KOPT-K1 (cell line): Measurements from ENCODE around the gene LRIT1.

Source experiments
- H3K27ac ChIP-seq: fragments of 200-600 bp; sonication (generic); 2 replicates; pipeline ENCODE4 v1.5.1; 2016; ENCODE audit warnings: antibody characterized with exemption, mild to moderate bottlenecking, low read depth, low read length; ENCODE audit not compliant: poor library complexity, severe bottlenecking
- H3K36me3 ChIP-seq: fragments of 200-600 bp; sonication (generic); 2 replicates; pipeline ENCODE4 v1.5.1; 2017; ENCODE audit warnings: antibody characterized with exemption, mild to moderate bottlenecking, low read length, moderate library complexity; ENCODE audit not compliant: insufficient read depth
- H3K9me3 ChIP-seq: fragments of 200-600 bp; sonication (generic); 2 replicates; pipeline ENCODE4 v1.5.1; 2017; ENCODE audit warnings: antibody characterized with exemption, low read length, mild to moderate bottlenecking; ENCODE audit not compliant: insufficient read depth, poor library complexity, severe bottlenecking

LRIT1 gene

DNA sequence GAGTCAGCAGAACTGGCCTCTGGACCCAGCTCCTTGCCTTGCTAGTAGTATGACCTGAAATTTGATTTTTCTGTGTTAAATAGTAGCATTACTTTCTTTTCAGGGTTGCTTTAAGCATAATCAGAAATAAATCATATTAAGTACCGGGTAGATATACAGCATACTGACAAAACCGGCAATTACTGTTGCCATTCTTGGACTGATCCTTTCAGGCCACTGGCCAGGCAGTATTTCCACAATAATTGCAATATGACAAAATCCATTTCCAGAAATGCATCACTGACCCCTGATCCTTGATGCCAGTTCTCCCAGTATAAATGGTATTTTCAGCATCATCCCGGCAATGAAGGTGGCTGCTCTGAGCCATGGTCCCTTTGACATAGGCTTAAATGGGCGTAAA lies 6.9 kb downstream of the LRIT1 start:
- Histone ChIP-seq H3K9me3 (no peaks in the 10 kb centered on the region), H3K27ac (no peak overlapping the region), H3K36me3 (no peaks in the 10 kb centered on the region)

DNA sequence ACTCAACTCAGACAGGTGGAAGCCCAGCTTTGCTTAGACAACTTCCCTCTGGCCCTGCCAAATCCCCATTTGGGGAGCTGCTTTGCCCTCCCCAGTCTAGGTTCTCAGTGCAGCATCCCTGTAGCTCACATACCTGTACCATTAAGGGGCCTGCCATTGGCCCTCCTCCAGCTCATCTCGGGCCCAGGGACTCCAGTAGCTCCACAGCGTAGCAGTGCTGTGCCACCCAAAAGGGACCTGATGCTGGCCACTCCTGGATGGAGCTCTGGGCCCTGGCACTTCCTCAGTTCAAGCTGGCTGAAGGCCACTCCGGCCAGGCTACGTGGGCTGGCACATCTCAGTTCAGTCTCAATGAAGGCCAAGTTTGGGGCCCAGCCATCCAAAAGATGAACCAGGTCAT lies 7.4 kb downstream of the LRIT1 start:
- H3K9me3 ChIP-seq = no peaks in the 10 kb centered on the region
- H3K36me3 ChIP-seq = no peaks in the 10 kb centered on the region
- no peak overlapping the region for H3K27ac ChIP-seq

DNA sequence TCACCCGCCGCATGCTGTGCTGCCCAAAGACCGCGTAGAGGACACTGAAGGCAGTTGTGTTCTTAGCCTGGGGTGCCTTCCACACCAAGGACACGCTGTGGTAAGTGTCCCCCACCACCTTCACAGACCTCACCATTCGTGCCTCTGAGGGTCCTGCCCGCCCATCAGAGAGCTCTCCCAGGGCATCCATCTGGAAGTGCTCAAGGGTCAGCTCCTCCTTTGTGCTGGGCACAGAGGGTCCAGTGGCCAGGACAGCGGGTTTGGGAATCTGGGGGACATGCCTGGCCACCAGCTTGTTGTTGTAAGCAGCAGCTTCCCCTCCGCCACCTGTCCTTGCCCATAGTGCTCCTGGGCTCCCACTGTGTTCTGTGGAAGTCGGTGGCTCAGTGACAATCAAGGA lies 9.0 kb downstream of the LRIT1 start:
- Histone ChIP-seq H3K9me3 (no peaks in the 10 kb centered on the region), H3K27ac (no peak overlapping the region), H3K36me3 (no peaks in the 10 kb centered on the region)

DNA sequence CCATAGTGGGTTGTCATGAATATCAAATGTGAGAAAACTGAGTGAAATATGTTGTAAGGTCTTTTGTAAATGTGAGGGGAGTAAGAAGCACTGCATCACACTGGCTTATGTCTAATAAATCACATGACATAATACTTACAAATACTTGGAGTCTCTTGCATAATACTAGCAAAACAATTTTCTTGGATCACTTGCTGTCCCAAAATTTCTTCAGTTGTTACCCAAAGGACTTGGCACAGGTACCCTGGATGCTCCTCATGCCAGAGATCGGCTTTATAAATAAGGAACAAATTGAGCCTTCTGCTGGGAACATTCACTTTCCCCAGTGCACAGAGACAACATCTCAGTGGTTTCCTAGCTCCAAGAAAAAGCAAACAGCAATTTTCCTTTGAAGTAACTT lies 11.0 kb downstream of the LRIT1 start:
- H3K36me3 ChIP-seq = no peaks in the 10 kb centered on the region
- no peak overlapping the region for H3K27ac ChIP-seq
- H3K9me3 ChIP-seq = no peaks in the 10 kb centered on the region

DNA sequence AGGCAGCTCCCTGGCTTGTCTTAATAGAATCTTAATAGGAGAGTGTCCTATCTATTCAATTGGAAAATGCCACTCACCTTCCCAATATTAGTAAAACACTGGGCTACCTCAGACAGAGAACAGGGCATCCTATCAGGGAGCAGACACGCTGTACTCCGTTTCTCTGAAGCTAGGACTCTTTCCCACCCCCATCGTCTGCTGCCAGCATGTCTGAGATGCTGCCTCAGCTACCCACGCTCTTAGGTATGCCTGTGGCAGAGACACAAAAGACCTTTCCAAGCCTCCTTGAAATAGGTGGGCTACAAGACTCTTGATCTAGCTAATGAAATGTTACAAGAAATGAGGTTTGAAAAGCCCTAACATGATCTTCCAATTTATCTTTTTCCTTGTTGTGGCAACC lies 13.5 kb downstream of the LRIT1 start:
- Histone ChIP-seq H3K9me3 (no peaks in the 10 kb centered on the region), H3K36me3 (no peaks in the 10 kb centered on the region), H3K27ac (no peak overlapping the region)

DNA sequence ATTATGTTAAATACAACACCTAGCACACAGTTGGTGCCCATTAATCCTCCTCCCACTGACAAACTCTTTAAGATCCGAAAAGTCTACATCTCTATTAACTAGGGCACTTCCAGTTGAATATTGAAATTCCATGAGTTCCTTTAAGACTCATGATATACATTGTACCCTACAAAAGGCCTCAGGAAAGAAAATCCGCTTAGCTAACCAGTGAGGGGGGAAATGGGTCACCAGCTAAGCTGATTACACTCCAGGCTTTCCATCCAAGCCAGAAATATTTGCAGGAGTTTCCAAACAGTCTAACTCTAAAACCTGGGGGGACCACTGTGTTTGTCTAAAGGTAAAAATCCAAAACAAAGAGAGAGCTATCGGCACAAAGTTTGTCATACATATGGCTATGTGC lies 14.7 kb downstream of the LRIT1 start:
- H3K36me3 ChIP-seq = no peaks in the 10 kb centered on the region
- H3K27ac ChIP-seq = no peak overlapping the region
- H3K9me3 ChIP-seq = no peaks in the 10 kb centered on the region

DNA sequence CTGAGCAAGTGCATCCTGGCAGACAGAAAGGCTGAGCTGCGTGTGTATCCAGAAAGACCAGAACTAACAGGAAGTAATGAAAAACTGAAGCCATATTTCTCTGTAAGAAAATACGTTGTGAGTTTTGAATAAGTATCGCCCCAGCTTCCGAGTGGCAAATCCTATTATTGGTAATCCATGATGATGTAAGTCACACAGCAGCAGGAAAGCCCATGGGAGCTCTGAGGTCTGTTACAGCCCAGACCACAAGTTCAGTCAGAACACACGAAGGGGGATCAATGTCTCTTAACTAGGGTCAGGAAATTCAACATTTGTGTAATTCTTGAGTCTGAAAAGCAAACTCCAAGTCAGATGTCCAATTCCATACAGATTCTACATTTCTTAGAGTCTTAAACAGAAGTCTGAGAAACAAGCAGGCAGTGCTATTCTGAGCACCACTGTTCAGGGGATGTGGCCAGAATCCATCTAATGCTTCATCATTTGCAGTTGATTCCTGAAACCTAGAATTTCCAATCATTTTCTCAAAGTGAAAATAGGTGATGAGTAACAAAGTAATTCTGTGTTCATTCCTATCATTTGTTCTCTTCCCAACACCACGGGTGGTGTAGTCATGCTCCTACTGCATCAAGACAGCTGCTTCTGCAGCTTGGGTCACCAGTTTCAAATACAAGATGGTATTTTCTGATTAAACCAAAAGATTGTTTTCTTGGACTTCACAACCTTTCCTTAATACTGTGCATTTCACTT lies 15.7 kb downstream of the LRIT1 start, which contains the start of gene LRIT2:
LRIT2 (minus strand) TSS at position 118 of the 747 bp plus-strand sequence; CDS start at position 94, 24 bp downstream.
- Histone ChIP-seq H3K27ac (no peak within 1 kb of the TSS), H3K36me3 (no peaks in the 10 kb centered on the region), H3K9me3 (no peaks in the 10 kb centered on the region)

DNA sequence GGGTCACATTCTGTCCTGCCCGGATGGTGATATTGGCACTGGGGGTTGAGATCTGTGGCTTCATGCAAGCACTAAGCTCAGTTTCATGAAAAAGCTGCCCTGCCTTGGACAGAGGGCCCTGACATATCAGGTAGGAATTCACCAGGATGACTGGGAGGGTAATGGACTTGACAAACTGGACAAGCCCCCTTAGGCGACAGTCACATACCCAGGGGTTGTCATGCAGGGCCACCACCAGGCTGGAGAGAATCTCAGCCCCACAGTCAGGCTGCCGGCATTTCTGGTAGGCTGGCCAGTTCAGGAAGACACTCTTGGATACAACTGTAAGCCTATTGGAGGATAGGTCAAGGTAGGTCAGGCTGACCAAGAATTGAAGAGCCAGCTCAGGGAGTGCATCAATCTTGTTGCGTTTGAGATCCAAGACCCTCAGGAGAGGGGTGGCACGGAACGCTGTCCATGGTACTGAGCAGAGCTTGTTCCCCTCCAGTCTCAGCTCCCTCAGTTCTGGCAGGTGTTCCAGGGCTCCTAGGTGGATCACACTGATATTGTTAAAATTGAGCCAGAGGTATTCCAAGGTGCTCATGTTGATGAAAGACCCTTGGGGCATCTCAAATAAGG lies 16.8 kb downstream of the LRIT1 start:
- no peak overlapping the region for H3K27ac ChIP-seq
- H3K9me3 ChIP-seq = peaks cover 2% of the 10 kb centered on the region
- H3K36me3 ChIP-seq = no peaks in the 10 kb centered on the region

DNA sequence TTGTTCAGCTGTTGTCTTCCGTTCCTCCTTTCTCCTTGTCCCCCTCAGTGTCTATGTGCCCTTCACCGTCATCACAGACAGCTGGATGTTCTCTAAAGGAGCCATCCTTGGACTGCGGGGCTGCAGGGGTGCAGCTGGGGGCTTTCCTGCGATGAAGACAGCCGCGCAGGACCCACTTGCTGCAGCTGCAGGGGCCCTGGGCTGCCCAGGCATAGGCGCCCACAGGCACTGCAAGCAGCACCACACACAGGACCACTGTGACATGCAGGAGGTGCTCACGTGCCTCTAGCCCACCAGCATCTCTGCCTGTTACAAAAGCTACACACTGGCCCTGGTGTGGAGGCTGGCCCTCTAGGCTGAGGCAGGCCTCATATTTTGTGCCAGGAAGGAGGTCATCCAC lies 19.4 kb downstream of the LRIT1 start:
- Histone ChIP-seq H3K9me3 (peaks cover 6% of the 10 kb centered on the region), H3K27ac (no peak overlapping the region), H3K36me3 (no peaks in the 10 kb centered on the region)

DNA sequence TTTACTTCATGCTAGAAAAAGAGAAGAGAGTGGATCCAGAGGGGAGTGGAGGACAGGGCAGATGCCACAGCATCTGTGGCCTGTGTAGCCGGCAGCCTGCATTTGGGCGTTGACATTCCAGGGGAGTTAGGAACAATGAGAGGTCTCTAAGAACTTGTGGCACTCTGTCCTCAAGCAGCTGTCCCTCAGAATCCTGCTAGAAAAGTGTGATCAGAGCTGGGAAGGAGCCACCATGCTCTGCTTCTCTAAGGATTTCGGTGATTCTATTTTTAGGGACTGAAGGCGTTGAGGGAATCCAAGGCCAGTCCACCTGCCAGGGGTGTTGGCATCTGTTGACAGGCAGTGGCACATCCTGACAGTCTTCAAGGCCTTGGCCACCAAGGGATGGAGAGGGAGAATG lies 23.6 kb downstream of the LRIT1 start:
- Histone ChIP-seq H3K27ac (no peak overlapping the region), H3K36me3 (no peaks in the 10 kb centered on the region), H3K9me3 (peaks cover 6% of the 10 kb centered on the region)

DNA sequence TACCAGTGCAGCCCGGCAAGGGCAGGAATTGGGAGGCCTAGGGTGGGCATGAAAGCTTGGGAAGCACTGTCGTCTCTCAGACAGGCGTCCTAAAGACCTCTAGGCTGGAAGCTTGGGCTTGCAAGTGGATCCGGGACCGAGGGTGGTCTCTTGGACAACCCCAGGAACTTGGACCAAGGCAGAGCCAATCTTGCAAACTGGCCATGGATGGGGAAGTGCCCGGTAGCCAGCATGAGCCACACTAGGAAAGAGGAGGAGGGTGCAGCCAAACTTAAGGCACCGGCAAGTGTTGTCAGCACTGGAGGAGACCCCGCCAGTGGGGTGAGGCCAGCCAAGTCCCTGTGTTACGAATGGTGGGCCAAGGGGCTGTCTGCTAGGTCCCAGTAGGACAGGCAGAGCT lies 24.5 kb downstream of the LRIT1 start:
- Histone ChIP-seq H3K9me3 (peaks cover 6% of the 10 kb centered on the region), H3K27ac (no peak overlapping the region), H3K36me3 (no peaks in the 10 kb centered on the region)

DNA sequence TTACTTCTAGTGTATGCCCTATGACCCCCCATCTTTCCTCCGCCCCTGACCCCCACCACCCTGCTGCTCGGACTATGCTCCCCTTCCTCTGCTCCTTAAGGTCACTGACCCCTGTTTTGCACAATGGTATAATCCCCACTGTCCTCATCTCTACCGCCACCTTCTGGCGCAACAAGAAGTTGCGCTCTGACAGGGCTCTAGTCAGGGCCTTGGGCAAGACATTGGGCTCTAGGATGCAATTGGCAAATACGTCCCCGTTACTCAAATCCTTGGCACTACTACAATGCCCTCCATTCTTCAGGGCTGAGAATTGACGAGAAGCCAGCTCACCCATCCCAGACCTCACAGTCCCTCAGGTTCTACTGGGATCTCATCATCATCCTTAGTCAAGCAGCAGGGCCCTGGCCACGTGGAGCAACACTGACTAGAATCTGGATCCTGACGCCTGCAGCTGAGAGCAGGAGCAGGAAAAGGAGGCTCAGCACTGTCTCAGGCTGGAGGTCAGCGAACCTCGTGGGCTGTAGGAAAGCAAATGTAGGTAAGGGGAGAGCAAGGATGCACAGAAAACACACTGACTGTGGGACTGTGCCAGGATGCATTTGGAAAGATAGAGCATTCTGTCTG lies 26.6 kb downstream of the LRIT1 start:
- Histone ChIP-seq H3K27ac (no peak overlapping the region), H3K9me3 (peaks cover 6% of the 10 kb centered on the region), H3K36me3 (no peaks in the 10 kb centered on the region)

DNA sequence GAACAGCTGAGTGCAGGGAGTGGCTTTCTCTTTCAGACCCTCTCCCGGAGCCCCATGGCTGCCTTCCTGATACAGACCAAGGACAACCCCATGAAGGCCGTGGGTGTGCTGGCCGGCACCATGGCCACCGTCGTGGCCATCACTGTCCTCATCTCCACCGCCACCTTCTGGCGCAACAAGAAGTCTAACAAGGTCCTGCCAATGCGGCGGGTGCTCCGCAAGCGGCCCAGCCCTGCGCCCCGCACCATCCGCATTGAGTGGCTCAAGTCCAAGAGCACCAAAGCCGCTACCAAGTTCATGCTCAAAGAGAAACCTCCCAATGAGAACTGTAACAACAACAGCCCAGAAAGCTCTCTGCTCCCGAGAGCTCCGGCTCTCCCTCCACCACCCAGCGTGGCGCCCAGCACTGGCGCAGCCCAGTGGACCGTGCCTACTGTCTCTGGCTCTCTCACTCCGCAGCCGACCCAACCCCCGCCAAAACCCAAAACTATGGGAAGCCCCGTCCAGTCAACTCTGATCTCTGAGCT lies 27.2 kb downstream of the LRIT1 start:
- Histone ChIP-seq H3K27ac (no peak overlapping the region), H3K36me3 (no peaks in the 10 kb centered on the region), H3K9me3 (no peaks in the 10 kb centered on the region)

DNA sequence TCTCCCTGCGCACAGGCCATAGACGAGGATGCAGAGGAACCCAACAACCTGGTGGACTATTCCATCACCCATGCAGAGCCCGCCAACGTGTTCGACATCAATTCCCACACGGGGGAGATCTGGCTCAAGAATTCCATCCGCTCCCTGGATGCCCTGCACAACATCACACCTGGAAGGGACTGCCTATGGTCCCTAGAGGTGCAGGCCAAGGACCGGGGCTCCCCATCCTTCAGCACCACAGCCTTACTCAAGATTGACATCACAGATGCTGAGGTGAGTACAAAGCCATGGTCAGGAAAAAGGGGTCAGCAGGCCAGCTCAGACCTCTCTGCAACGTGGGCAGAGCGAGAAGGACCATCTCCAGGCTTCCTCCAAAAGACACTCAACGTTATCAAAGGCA lies 28.3 kb downstream of the LRIT1 start:
- Histone ChIP-seq H3K9me3 (no peaks in the 10 kb centered on the region), H3K27ac (no peak overlapping the region), H3K36me3 (no peaks in the 10 kb centered on the region)

DNA sequence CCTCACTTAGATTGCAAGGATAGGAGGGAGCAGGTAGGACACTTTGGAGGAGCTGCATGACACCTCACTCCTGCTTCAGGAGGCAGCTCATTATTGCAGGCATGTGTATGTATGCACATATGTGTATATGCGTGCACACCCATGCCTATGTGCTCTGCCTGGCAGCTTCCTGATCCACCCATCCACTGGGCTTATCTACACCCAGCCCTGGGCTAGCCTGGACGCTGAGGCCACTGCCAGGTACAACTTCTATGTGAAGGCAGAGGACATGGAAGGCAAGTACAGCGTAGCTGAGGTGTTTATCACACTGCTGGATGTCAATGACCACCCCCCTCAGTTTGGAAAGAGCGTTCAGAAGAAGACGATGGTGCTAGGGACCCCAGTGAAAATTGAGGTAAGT lies 29.3 kb downstream of the LRIT1 start:
- Histone ChIP-seq H3K36me3 (no peaks in the 10 kb centered on the region), H3K9me3 (no peaks in the 10 kb centered on the region), H3K27ac (no peak overlapping the region)
